ENCODE data around the gene PCBD1.

The PCBD1 gene

GRCh38 chr10:70935631-70936030 lies 47.3 kb upstream of the PCBD1 start:
- Histone ChIP-seq H3K4me3 (ENCODE audit: low read depth in 1 of 2, low read length in 2 of 2) (no peak overlapping the region), H3K9me3 (ENCODE audit: insufficient read depth, low read length, severe bottlenecking) (no peaks in the 10 kb centered on the region), H3K4me1 (ENCODE audit: insufficient read depth, low read length) (no peaks in the 10 kb centered on the region), H3K27me3 (ENCODE audit: insufficient read depth, low read length, poor library complexity) (peaks cover 12% of the 10 kb centered on the region), H3K9ac (ENCODE audit: low read depth, low read length) (no peak overlapping the region), H2AFZ (ENCODE audit: low read depth, low read length) (no peak overlapping the region), H3K79me2 (ENCODE audit: insufficient read depth, low read length) (no peaks in the 10 kb centered on the region), H4K20me1 (ENCODE audit: insufficient read depth, low read length) (0 out of 2 replicates have a peak, but pooled peaks cover 9% of the 10 kb centered on the region), H3K4me2 (ENCODE audit: insufficient read depth, low read length) (no peak overlapping the region), H3K36me3 (ENCODE audit: insufficient read depth, low read length) (no peaks in the 10 kb centered on the region), H3K27ac (ENCODE audit: low read length) (no peak overlapping the region)
- no peak for ATAC-seq (ENCODE audit: insufficient read depth, low read depth)
- TF ChIP-seq, protein P1, sequence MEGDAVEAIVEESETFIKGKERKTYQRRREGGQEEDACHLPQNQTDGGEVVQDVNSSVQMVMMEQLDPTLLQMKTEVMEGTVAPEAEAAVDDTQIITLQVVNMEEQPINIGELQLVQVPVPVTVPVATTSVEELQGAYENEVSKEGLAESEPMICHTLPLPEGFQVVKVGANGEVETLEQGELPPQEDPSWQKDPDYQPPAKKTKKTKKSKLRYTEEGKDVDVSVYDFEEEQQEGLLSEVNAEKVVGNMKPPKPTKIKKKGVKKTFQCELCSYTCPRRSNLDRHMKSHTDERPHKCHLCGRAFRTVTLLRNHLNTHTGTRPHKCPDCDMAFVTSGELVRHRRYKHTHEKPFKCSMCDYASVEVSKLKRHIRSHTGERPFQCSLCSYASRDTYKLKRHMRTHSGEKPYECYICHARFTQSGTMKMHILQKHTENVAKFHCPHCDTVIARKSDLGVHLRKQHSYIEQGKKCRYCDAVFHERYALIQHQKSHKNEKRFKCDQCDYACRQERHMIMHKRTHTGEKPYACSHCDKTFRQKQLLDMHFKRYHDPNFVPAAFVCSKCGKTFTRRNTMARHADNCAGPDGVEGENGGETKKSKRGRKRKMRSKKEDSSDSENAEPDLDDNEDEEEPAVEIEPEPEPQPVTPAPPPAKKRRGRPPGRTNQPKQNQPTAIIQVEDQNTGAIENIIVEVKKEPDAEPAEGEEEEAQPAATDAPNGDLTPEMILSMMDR (IDR thresholded peaks at IDR 0.05; ENCODE audit: borderline replicate concordance, extremely low read depth, low read length, poor library complexity, severe bottlenecking) = no peak
- DNase-seq = no peak

GRCh38 chr10:70935125-70935625 lies 46.8 kb upstream of the PCBD1 start:
- H3K27ac ChIP-seq (ENCODE audit: low read length) = no peak overlapping the region
- no peaks in the 10 kb centered on the region for H3K4me1 ChIP-seq (ENCODE audit: insufficient read depth, low read length)
- TF ChIP-seq, protein P1 (IDR thresholded peaks at IDR 0.05; ENCODE audit: borderline replicate concordance, extremely low read depth, low read length, poor library complexity, severe bottlenecking) = no peak
- TF ChIP-seq EZH2 (IDR thresholded peaks at IDR 0.05; ENCODE audit: borderline replicate concordance, low read depth, low read length, severe bottlenecking) = no peak
- H3K4me2 ChIP-seq (ENCODE audit: insufficient read depth, low read length) = no peak overlapping the region
- ATAC-seq (ENCODE audit: insufficient read depth, low read depth) (no peak), DNase-seq (no peak)
- no peaks in the 10 kb centered on the region for H3K79me2 ChIP-seq (ENCODE audit: insufficient read depth, low read length)
- H3K9ac ChIP-seq (ENCODE audit: low read depth, low read length) = no peak overlapping the region
- H3K36me3 ChIP-seq (ENCODE audit: insufficient read depth, low read length) = no peaks in the 10 kb centered on the region
- peaks cover 12% of the 10 kb centered on the region for H3K27me3 ChIP-seq (ENCODE audit: insufficient read depth, low read length, poor library complexity)
- H3K4me3 ChIP-seq (ENCODE audit: low read depth in 1 of 2, low read length in 2 of 2) = no peak overlapping the region
- no peaks in the 10 kb centered on the region for H3K9me3 ChIP-seq (ENCODE audit: insufficient read depth, low read length, severe bottlenecking)
- H4K20me1 ChIP-seq (ENCODE audit: insufficient read depth, low read length) = 0 out of 2 replicates have a peak, but pooled peaks cover 9% of the 10 kb centered on the region
- no peak overlapping the region for H2AFZ ChIP-seq (ENCODE audit: low read depth, low read length)

GRCh38 chr10:70934701-70935100 lies 46.3 kb upstream of the PCBD1 start:
- H3K4me2 ChIP-seq (ENCODE audit: insufficient read depth, low read length) = no peak overlapping the region
- no peaks in the 10 kb centered on the region for H3K9me3 ChIP-seq (ENCODE audit: insufficient read depth, low read length, severe bottlenecking)
- H3K9ac ChIP-seq (ENCODE audit: low read depth, low read length) = no peak overlapping the region

More at GRCh38 chr10:70934701-70935100, 46.3 kb upstream of the PCBD1 start:
- no peak for TF ChIP-seq EZH2 (IDR thresholded peaks at IDR 0.05; ENCODE audit: borderline replicate concordance, low read depth, low read length, severe bottlenecking)
- TF ChIP-seq, protein P1 (IDR thresholded peaks at IDR 0.05; ENCODE audit: borderline replicate concordance, extremely low read depth, low read length, poor library complexity, severe bottlenecking) = no peak
- Histone ChIP-seq H4K20me1 (ENCODE audit: insufficient read depth, low read length) (0 out of 2 replicates have a peak, but pooled peaks cover 9% of the 10 kb centered on the region), H3K79me2 (ENCODE audit: insufficient read depth, low read length) (no peaks in the 10 kb centered on the region), H3K36me3 (ENCODE audit: insufficient read depth, low read length) (no peaks in the 10 kb centered on the region), H2AFZ (ENCODE audit: low read depth, low read length) (no peak overlapping the region), H3K4me3 (ENCODE audit: low read depth in 1 of 2, low read length in 2 of 2) (no peak overlapping the region), H3K27ac (ENCODE audit: low read length) (no peak overlapping the region), H3K4me1 (ENCODE audit: insufficient read depth, low read length) (no peaks in the 10 kb centered on the region), H3K27me3 (ENCODE audit: insufficient read depth, low read length, poor library complexity) (peaks cover 12% of the 10 kb centered on the region)
- no peak for ATAC-seq (ENCODE audit: insufficient read depth, low read depth)
- DNase-seq = no peak

Measured in DND-41 (cell line).